GM12891 (cell line): ENCODE results near the gene STRA6.

ENCODE experiments used
- POLR2A ChIP-seq: IDR thresholded peaks from 2 replicates; pipeline ENCODE4 v1.6.1; 2011; ENCODE audit warnings: low read depth, low read length, control low read depth
- POLR2AphosphoS5 ChIP-seq: IDR thresholded peaks from 2 replicates; pipeline ENCODE4 v1.6.1; 2011; ENCODE audit warnings: low read depth, low read length, control low read depth

DNA sequence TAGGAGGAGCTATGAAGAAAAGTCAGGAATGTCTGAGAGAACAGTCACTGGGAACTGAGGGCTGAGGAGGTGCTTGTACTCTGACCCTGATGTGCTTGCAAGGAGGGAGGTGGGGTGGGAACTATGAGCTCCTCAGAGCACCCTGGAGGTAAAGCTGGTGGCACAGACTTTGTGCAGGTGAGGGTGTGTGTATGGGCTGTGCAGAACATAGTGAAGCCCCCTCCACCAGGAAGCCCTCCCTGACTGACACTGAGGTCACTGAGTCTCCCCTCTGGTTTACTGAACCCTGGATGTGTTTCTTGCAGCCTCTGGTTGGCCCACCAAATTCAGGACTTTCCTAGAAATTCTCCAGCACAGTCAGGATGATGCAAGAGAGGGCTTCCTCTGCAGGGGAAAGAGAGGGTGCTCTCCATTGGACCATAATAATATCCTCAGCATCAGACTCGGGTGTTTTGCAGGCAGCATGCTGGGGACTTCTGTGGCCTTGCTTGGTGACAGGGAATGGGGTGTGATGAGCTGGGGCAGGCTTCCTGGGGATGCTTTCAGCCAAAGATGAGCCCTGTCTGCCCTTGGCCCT is 30.5 kb downstream of the STRA6 start:
- TF ChIP-seq POLR2AphosphoS5 (no peak), POLR2A (no peak)
